ENCODE measurements around the gene MTNR1A. TPM values are rescaled to one million over a fixed set of nuclear protein-coding genes. Genes with fewer than 3 reads are reported as not detected.
"Not testable (repeated sequence)": the region's sequence is repeated elsewhere in the genome, so short reads cannot be mapped to it uniquely, and the experiment has no call there.

Gene MTNR1A
- total and polyA plus RNA-seq, 2 donors (not counting 1 experiment from before 2014, with no cell fraction given) = not detected

GRCh38 chr4:186514271-186514950, 41.0 kb downstream of the MTNR1A start:
- no peak overlapping the region for H3K9ac ChIP-seq (ENCODE audit: low read length)
- WGBS (ENCODE audit: insufficient coverage) = 80% methylated on average over 5 of the region's 8 CpGs
- H3K79me2 ChIP-seq (ENCODE audit: control insufficient read depth, insufficient read depth, low read length) = no peaks in the 10 kb centered on the region
- no peaks in the 10 kb centered on the region for H3K4me1 ChIP-seq (ENCODE audit: control insufficient read depth in 2 of 2, insufficient read depth in 2 of 2, low read length in 2 of 2)
- no peaks in the 10 kb centered on the region for H3K27me3 ChIP-seq (replicated peaks in 1 of 4; ENCODE audit: control extremely low read depth in 1 of 4, control insufficient read depth in 3 of 4, insufficient read depth in 4 of 4, low read length in 3 of 4)
- H3K9me3 ChIP-seq (ENCODE audit: control extremely low read depth in 1 of 3, control insufficient read depth in 2 of 3, insufficient read depth in 1 of 3, low read length in 2 of 3) = peaks cover 0 to 14% (median 0%) of the 10 kb centered on the region in 3 donors
- CTCF ChIA-PET = no interaction called here
- DNase-seq (no peak), ATAC-seq (ENCODE audit: low read depth) (no peak)
- no peak overlapping the region for H3K27ac Mint-ChIP-seq
- H3K4me3 ChIP-seq (ENCODE audit: control extremely low read depth in 1 of 5, extremely low read depth in 1 of 5, insufficient read depth in 1 of 5, low read depth in 2 of 5, low read length in 4 of 5) = no peak overlapping the region
- no peak for TF ChIP-seq EZH2 (IDR thresholded peaks at IDR 0.05; ENCODE audit: borderline replicate concordance, insufficient read depth, low read depth, low read length, poor library complexity, severe bottlenecking)
- TF ChIP-seq CTCF (IDR thresholded peaks at IDR 0.05) = no peak
- POLR2A ChIA-PET = no interaction called here
- peaks cover 2% of the 10 kb centered on the region for H3K9me3 Mint-ChIP-seq (ENCODE audit: insufficient read depth)
- no peaks in the 10 kb centered on the region for H3K27me3 Mint-ChIP-seq
- H3K4me3 Mint-ChIP-seq = no peak overlapping the region
- H2AFZ ChIP-seq (ENCODE audit: insufficient read depth, low read depth, low read length, poor library complexity, severe bottlenecking) = no peak overlapping the region
- H3K36me3 ChIP-seq (replicated peaks in 1 of 2; ENCODE audit: control extremely low read depth in 1 of 2, control insufficient read depth in 1 of 2, extremely low read depth in 1 of 2, insufficient read depth in 2 of 2, low read length in 1 of 2) = no peaks in the 10 kb centered on the region
- H3K27ac ChIP-seq (ENCODE audit: low read length in 2 of 2) = no peak overlapping the region
- H3K4me2 ChIP-seq (replicated peaks; ENCODE audit: low read depth, low read length, poor library complexity, severe bottlenecking) = no peak overlapping the region
- H3K4me1 Mint-ChIP-seq = no peaks in the 10 kb centered on the region
- H4K20me1 ChIP-seq (ENCODE audit: control insufficient read depth, insufficient read depth, low read length, poor library complexity, severe bottlenecking) = no peaks in the 10 kb centered on the region
- intact Hi-C loops (cut with micrococcal nuclease) = no loop called here

- H3K4me3 Mint-ChIP-seq; intact Hi-C loops (cut with micrococcal nuclease); H3K27ac ChIP-seq (ENCODE audit: low read length in 2 of 2); H3K4me2 ChIP-seq (replicated peaks; ENCODE audit: low read depth, low read length, poor library complexity, severe bottlenecking); H3K4me1 Mint-ChIP-seq; H2AFZ ChIP-seq (ENCODE audit: insufficient read depth, low read depth, low read length, poor library complexity, severe bottlenecking); DNase-seq; H3K4me3 ChIP-seq (ENCODE audit: control extremely low read depth in 1 of 5, extremely low read depth in 1 of 5, insufficient read depth in 1 of 5, low read depth in 2 of 5, low read length in 4 of 5); H3K27me3 Mint-ChIP-seq; H3K36me3 ChIP-seq (replicated peaks in 1 of 2; ENCODE audit: control extremely low read depth in 1 of 2, control insufficient read depth in 1 of 2, extremely low read depth in 1 of 2, insufficient read depth in 2 of 2, low read length in 1 of 2); H3K79me2 ChIP-seq (ENCODE audit: control insufficient read depth, insufficient read depth, low read length); H3K27ac Mint-ChIP-seq; CTCF ChIA-PET; H4K20me1 ChIP-seq (ENCODE audit: control insufficient read depth, insufficient read depth, low read length, poor library complexity, severe bottlenecking); H3K4me1 ChIP-seq (ENCODE audit: control insufficient read depth in 2 of 2, insufficient read depth in 2 of 2, low read length in 2 of 2); H3K9me3 Mint-ChIP-seq (ENCODE audit: insufficient read depth); POLR2A ChIA-PET; H3K9ac ChIP-seq (ENCODE audit: low read length); ATAC-seq (ENCODE audit: low read depth); H3K27me3 ChIP-seq (replicated peaks in 1 of 4; ENCODE audit: control extremely low read depth in 1 of 4, control insufficient read depth in 3 of 4, insufficient read depth in 4 of 4, low read length in 3 of 4): not testable (repeated sequence)
- H3K9me3 ChIP-seq (ENCODE audit: control extremely low read depth in 1 of 3, control insufficient read depth in 2 of 3, insufficient read depth in 1 of 3, low read length in 2 of 3) = peaks cover 0 to 13% (median 0%) of the 10 kb centered on the region in 3 donors
- 83% methylated on average over 1 of the region's 8 CpGs for WGBS (ENCODE audit: insufficient coverage)
Measured at GRCh38 chr4:186504771-186505170, 50.6 kb downstream of the MTNR1A start.
